HT-29 (cell line): ENCODE data around the gene ZNG1F. TPM values are rescaled to one million over a fixed set of nuclear protein-coding genes. Genes with fewer than 3 reads are reported as not detected.
"Not testable (repeated sequence)": the region's sequence is repeated elsewhere in the genome, so short reads cannot be mapped to it uniquely, and the experiment has no call there.

Source experiments
- DNase-seq: peaks from one replicate; pipeline ENCODE4 v3.0.0-alpha.2; 2015; ENCODE audit warnings: low spot score
- small RNA-seq: library from RNA; depleted of rRNA; stranded (forward); fragments of <200 nt; gene quantifications from one replicate; pipeline ENCODE3, GENCODE V24; 2014
- total RNA-seq: library from RNA; depleted of rRNA; stranded (reverse); fragments of >200 nt; shearing (Covaris generic); gene quantifications from 2 replicates; pipeline ENCODE4 v1.2.3, GENCODE V29; 2014; rRNA removed

Gene ZNG1F
- total RNA-seq, 1 experiment from 2014 or later: 6.4 TPM

- not testable (repeated sequence) for DNase-seq
Measured at GRCh38 chr9:41086685-41087084, 102.4 kb downstream of the ZNG1F start.

- not testable (repeated sequence) for DNase-seq
Measured at GRCh38 chr9:41086215-41086614, 102.9 kb downstream of the ZNG1F start.

GRCh38 chr9:41082358-41082757 lies 106.8 kb downstream of the ZNG1F start:
- not testable (repeated sequence) for DNase-seq

Small RNA genes lying within 50 kb of the gene (small RNA-seq; reads per million reads assigned to genes)
- not detected for gene MIR4477A
- not detected for gene RNA5SP530

Other genes with a start within 250 kb of the ZNG1F start
- gene FOXD4L6, start 60.6 kb downstream of the ZNG1F start, total RNA-seq: 0.03 TPM in 1 of 2 replicates, not detected in the other